ENCODE data around the gene CDC27.
A peak's percentile ranks its signal among the peaks of the same experiment; 100 is the strongest.
"Not testable (repeated sequence)": the region's sequence is repeated elsewhere in the genome, so short reads cannot be mapped to it uniquely, and the experiment has no call there.

CDC27 gene

DNA sequence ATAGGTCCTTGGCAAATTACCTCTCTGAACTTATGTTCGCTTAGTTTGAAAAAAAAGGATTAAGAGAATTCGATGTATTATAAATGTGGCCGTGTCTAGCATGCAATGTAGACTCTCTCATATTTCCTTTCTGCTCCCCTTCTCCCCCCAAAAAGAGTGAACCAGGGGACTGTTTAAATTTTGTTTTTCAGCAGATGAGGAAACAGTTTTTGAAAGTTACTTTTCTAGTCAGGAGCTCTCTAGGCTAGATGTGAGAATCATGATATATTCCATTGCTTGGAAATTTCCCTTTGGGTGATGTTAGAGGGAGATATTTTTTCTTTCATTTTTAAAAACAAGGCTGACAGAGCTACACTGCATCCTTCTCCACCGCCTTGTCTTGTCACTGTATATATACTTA is 1.1 kb upstream of the CDC27 start:
- DNase-seq, result no peak

DNA sequence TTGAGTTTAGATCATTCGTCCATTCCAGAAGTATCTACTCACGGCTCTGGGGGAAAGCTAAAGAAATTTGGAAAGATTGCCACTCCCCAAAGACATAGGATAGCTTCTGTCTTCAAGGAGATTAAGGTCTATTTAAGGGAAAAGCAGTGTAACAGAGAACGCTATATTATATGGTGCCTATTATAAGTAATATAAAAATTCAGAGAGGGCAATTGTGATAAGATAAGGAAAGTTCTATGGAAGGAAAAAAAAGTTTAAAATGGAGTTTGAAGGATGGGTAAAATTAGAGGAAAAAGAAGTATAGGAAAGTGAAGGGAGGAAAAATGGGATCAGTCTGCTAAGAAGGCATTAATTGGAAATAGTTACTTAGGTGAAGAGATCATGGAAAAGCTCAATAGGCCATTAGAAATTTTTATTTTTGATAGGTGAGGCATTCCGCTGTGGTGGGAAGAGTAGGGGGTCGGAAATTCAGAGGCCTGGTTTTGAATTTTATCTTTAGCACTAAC is 690 bp upstream of the CDC27 start:
- no peak for DNase-seq

DNA sequence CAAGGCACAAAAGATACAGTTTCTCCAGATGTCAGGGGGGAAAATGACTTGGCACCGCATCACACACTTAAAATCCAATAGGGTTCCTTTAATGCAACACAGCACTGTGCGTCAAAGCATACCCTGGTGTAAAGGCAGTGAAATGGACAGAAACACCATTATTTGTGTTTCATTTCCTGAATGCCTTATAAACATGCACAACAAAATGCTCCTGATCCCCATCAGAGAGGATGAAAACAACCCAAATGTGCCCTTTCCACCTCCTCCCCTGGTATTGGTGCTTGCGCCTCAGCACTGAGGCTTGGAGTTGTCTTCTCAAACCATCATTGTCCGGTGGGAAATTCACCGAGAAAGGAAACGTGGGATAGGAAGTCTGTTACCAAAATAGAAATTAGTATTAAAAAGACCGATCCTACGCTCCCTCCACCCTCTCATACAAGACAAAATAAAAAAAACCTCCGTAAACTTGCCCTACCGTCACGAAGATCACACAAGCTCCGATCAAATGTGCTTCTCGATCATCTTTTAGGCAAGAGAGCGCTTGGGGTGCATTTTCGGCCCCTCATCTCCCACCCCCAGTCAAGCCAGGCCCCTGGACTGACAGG is 722 bp downstream of the CDC27 start:
- peak in 1 of 2 experiments; percentile 35 for DNase-seq

DNA sequence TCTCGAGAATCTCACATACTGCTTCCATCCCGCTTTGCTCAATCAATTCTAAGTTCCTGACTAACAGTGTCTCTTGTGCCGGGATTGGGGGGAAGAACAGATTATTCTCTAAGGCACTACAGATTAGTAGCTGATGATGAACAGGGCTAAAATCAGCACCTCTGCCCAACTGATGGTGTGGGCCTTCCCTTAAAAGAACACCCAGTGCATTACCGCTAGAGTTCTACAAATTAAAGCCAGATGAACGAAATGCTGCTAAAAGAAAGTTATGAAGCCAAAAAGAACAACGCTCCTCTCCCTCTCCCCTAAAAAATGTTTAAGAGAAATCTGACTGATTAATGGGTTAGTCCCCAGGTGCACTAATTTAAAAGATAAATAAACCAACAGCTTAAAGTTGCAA is 4.4 kb downstream of the CDC27 start:
- DNase-seq, result no peak

DNA sequence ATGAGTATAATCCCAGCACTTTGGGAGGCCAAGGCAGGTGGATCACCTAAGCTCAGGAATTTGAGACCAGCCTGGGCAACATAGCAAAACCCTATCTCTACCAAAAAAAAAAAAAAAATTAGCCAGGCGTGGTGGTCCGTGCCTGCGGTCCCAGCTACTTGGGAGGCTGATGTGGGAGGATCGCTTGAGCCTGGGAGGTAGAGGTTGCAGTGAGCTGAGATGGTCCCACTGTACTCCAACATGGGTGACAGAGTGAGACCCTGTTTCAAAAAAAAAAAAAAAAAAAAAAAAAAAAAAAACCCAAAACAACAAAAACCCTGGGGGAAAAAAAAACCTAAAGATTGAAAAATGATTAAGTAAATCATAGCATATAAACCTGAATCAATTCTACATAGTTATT is 8.1 kb downstream of the CDC27 start:
- DNase-seq, result not testable (repeated sequence)

DNA sequence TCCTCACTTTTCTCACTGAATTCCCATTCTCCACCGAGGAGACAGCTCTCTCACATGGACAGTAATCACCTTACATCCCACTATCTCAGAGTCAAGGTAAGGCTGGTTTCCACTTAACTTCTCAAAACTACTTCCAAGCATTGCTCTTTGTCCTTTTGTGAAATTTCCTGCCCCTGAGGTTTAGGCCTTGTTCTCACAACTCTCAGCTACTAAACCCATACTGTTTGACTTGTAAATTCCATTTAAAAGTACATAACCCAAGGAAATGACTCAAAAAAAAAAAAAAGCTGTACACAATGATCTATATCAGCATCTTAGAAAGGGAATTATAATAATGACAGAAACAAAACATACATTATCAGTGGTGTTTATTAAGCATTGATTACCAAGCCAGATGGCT is 8.8 kb downstream of the CDC27 start:
- DNase-seq, result no peak

DNA sequence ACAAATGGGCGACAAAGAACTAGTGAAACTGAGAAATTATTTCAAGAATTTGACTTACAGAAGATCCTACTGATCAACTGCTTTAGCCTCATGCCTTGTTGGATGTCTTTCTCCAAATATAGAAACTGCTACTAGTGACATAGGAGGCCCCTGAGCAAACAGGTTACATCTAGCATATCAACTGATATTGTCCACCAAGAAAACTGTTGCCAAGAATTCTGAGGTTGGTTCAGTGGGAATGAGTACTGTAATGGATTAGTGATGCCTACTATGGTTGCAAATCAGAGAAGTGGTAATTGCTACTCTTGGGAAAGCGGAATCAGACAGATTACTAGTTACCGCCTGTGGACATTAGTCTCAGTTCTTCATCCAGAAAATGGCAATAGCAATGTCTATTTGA is 10.0 kb downstream of the CDC27 start:
- DNase-seq, result no peak

DNA sequence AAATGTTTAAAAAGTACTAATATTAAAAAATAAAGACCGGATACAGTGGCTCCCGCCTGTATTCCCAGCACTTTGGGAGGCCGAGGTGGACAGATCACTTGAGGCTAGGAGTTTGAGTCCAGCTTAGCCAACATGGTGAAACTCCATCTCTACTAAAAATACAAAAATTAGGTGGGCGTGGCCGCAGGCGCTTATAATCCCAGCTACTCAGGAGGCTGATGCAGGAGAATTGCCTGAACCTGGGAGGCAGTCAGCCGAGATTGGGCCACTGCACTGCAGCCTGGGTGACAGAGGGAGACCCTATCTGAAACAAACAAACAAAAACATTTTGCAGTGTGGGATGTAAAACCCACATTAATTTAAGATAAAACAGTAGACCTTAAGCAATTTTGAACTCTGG is 11.8 kb downstream of the CDC27 start:
- no peak for DNase-seq

DNA sequence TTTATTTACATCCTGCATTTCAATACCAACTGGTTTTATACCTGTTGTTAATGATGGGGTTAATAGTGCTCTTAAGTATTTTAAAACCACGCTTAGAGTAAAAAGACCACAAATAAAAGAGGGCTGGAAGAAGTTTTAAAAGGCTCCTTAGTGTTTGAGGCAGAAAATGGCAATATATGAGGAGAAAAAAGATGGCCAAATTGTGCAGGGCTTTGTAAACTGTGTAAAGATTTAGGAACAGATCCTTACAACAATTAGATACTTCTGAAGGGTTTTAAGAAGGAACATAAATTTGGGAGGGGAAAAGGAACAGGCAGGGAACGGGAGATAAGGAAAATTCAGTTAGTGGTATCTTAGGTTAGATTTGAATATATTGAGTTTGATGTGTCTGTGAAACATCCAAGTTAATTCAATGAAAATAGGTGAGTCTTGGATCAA is 12.7 kb downstream of the CDC27 start:
- no peak for DNase-seq

DNA sequence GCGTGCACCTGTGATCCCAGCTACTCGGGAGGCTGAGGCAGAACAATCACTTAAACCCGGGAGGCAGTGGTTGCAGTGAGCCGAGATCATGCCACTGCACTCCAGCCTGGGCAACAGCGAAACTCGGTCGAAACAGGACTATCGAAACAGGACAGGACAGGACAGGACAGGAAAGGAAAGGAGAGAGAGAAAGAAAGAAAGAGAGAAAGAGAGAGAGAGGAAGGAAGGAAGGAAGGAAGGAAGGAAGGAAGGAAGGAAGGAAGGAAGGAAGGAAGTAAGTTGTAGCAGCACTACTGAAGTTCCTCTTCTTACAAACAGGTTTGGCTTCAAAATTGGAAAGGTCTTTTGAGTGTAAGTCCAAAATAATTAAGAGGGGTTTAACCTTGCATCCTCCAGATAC is 14.3 kb downstream of the CDC27 start:
- DNase-seq, result not testable (repeated sequence)

DNA sequence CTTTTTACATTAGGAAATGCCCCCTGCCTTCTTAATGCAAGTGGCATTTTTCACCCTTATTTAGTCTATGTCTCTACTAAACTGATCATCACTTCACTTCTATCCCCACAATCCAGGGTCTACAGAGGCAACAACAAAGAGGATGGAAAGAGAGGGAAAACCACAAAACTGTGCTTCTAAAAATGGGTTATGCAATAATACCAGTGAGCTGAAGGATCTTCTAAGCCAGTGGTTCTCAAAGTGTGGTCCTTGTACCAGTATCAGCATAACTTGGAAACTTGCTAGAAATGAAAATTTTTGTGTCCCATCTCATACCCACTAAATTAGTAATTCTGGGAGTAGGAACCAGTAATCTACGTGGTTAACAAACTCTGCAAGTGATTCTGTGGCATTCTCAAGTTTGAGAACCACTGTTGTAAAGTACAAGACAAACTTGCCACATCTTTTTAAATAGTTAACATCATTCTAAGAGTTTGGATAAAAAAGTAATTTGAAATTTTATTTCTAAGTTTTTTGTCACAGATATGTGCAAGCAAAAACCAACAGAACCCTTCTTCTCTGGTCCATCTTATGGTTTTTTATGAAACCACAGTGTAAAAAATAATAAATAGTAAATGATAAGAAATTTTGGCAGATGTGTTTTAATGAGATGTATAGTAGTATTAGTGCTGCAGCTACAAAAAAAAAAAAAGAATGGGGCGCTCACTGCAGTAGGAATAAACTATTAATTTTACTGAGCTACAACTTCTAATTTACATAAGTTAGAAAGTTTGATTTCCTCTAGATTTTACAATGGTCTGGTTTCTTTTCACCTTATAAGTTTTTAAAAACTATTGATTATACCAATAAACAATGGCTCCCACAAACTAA is 16.2 kb downstream of the CDC27 start:
- no peak for DNase-seq

DNA sequence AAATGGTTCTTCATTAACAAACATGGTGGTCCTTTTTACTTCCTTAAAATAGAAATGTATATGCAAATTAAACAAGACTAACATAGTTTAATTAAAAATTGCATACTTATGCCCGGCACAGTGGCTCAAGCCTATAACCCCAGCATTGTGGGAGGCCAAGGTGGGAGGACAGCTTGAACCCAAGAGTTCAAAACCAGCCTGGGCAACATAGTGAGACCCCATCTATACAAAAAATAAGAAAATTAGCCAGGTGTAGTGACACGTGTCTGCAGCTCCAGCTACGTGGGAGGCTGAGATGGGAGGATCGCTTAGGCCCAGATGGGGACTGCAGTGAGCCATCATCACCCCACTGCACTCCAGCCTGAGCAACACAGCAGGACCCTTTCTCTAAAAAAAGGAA is 18.4 kb downstream of the CDC27 start:
- DNase-seq, result no peak

DNA sequence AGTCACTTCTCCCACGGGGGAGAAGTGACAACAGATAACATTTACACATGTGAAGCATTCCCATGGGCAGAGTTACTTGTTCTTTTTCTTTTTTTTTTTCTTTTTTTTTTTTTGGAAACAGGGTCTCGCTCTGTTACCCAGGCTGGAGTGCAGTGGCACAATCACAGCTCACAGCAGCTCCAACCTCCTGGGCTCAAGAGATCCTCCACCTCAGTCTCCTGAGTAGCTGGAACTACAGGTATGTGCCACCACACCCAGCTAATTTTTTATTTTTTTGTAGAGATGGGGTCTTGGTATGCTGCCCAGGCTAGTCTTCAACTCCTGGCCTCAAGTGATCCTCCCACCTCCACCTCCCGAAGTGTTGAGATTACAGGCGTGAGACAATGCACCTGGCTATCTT is 20.2 kb downstream of the CDC27 start:
- DNase-seq, result not testable (repeated sequence)

DNA sequence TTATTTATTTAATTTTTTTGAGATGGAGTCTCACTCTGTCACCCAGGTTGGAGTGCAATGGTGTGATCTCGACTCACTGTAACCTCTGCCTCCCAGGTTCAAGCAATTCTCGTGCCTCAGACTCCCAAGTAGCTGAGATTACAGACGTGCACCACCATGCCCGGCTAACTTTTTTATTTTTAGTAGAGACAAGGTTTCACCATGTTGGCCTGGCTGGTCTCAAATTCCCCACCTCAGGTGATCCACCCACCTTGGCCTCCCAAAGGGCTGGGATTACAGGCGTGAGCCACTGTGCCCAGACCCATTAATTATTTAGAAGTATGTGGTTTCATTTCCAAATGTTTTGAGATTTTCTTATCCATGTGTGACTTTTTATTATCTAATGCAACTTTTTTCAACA is 22.2 kb downstream of the CDC27 start:
- not testable (repeated sequence) for DNase-seq

DNA sequence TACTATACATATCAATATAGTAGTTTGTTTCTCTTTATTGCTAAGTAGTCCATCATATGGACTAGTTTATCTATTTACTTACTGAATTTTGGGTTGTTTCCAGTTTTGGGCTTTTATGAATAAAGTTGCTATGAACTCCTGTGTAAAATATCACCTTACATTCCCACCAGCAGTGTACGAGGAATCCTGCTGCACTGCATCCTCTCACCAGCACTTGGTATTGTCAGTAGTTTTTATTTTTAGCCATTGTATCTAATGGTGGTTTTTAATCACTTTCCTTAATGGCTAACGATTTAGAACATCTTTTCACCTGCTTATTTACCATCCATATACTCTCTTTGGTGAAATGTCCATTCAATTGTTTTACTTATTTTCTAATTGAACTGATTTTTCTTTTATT is 24.0 kb downstream of the CDC27 start:
- DNase-seq, result no peak

DNA sequence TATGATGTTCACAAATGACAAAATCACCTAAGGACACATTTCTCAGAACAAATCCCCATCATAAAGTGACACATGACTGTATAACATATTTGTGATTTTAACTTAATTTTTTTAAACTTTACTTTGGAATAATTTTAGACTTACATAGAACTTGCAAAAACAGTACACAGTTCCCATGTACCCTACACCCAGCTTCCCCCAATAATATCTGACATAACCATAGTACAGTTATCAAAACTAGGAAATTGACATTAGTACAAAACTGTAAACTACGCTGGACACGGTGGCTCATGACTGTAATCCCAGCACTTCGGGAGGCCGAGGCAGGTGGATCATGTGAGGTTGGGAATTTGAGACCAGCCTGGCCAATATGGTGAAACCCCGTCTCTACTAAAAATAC is 24.8 kb downstream of the CDC27 start:
- DNase-seq, result no peak

DNA sequence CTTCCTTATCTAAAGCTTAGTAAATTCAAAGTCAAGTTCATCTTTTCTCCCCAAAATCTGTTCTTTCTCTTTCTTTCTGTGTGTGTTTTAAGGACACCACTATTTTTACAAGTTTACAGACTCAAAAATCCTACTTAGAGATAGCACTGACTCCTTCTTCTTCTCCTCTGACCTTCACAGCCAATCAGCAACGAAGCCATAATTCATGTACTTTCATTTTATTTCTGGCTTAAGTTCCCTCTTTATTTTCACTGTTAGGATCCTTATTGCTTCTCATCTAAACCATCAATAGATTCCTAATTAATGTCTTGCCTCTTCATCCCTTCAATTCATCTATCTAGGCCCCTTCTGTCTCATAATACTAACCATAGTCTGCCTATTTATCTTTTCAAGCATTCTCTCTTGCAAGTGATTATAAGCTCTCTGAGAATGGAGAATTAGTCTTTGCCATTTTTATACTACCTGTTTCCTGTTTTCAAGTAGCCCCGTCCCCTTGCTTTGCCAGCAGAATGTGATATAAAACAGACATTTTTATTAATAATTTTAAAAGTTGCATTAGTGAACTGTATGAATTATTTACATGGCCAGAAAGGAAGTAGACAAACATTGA is 27.0 kb downstream of the CDC27 start:
- DNase-seq, result no peak

DNA sequence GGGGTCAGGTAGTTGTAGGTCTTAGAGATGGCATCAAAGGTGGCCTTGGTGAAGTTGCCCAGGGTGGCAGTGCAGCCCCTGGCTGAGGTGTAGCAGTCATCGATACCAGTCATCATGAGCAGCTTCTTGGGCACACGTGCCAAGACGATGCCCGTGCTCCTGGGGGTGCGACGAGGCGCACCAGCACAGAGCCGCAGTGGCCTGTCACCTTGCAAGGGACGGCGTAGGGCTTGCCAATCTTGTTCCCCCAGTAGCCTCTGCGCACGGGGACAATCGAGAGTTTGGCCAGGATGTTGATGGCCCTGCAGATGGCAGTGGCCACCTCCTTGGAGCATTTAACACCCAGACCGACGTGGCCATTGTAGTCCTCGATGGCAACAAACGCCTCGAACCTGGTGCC is 29.8 kb downstream of the CDC27 start:
- no peak for DNase-seq

DNA sequence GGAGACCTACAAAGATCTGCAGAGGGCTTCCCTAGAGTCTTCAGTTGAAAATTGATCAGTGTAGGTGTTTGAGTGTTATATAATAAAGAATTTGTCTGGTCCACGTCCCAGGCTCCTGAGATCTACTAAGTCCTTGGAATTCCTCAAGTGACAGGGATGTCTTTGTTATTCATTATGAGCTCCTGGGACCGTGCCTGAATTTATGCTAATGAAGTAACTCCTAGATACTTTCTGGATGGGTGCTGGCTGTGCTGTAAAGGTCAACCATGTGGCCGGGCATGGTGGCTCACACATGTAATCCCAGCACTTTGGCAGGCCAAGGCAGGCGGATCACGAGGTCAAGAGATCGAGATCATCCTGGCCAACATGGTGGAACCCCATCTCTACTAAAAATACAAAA is 43.7 kb downstream of the CDC27 start:
- DNase-seq, result no peak

DNA sequence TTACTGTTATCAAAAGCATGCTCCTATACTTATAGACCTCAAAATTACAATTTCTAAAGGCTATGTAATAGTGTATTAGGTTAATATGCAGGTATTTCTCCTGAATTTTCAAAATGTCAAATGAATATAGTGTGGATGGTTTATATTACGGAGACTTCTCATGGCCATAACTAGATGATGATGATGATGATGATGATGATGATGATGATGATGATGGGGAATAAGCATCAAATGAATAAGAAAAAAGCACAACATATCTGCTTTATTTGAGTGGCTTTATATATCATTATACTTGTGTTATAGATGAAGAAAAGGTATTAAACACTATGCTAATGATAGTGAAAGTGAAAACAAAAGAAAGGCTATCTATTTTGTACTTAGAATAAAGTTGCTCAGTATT is 53.9 kb downstream of the CDC27 start:
- no peak for DNase-seq

DNA sequence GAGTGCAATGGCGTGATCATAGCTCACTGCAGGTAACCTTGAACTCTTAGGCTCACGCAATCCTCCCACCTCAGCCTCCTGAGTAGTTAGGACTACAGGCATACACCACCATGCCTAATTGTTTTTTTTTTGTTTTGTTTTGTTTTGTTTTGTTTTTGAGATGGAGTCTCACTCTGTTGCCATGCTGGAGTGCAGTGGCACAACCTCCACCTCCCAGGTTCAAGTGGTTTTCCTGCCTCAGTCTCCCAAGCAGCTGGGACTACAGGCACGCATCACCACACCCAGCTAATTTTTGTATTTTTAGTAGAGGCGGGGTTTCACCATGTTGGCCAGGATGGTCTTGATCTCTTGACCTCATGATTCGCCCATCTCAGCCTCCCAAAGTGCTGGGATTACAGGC is 54.7 kb downstream of the CDC27 start:
- not testable (repeated sequence) for DNase-seq

DNA sequence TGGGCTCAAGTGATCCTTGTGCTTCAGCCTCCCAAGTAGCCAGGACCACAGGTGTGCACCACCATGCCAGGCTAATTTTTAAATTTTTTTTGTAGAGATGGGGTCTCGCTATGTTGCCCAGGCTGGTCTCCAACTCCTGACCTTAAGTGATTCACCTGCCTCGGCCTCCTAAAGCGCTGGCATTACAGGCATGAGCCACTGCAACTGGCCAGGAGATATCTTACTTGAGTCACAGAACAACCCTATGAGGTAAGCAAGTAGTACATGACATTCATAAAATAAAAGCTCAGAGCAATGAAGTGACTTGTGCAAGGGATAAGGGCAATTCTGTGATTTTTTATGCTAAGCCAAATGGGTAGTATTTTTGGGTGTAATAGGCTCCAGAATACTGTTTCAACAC is 57.3 kb downstream of the CDC27 start:
- DNase-seq, result no peak

DNA sequence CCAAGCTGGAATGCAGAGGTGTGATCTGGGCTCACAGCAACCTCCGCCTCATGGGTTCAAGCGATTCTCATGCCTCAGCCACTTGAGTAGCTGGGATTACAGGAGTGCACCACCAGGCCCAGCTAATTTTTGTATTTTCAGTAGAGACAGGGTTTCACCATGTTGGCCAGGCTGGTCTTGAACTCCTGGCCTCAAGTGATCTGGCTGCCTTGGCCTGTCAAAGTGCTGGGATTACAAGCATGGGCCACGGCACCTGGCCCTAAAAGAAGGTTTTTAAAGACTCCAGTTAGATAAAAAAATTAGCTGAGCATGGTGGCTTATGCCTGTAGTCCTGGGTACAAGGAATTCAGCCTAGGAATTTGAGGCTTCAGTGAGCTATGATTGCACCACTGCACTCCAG is 62.3 kb downstream of the CDC27 start:
- DNase-seq, result not testable (repeated sequence)

DNA sequence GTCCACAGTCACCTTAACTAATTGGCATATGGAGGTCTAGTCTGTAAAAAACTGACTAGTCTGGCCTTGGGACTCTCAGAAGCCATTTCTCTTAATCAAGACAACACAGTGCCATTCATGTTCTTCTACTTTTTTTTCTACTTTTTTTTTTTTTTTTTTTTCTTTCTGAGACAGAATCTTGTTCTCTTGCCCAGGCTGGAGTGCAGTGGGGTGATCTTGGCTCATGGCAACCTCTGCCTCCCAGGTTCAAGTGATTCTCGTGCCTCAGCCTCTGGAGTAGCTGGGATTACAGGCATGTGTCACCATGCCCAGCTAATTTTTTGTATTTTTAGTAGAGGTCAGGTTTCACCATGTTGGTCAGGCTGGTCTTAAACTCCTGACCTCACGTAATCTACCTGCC is 65.8 kb downstream of the CDC27 start:
- not testable (repeated sequence) for DNase-seq
